ENCODE data around the gene JAKMIP1.

JAKMIP1 gene

DNA sequence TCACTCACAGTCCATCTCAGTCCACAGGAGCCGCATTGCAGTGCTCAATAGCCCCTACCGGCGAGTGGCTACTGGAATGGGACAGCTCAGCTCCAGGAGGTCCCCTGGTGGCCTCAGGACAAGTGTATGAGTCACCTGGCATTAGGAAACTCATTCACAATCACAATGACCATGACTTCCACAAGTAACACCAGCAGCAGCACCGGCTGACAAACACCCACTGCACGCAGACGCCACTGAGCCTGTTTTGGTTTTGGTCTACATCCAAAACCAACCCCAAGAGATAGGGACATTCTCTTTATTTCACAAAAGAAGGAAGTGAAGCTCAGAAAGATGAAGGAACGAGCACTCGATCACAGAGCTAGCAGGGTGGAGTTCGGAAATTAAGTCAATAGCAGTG, 8.1 kb downstream of the JAKMIP1 start:
- no peaks in the 10 kb centered on the region for H3K36me3 ChIP-seq (ENCODE audit: control insufficient read depth, insufficient read depth, low read length)
- no peak overlapping the region for H3K27ac ChIP-seq (ENCODE audit: low read length)
- DNase-seq (ENCODE audit: low read depth, low spot score) = no peak
- H3K4me1 ChIP-seq (ENCODE audit: control insufficient read depth, insufficient read depth, low read length) = peaks cover 1% of the 10 kb centered on the region; the same call in 1 of the 2 replicates
- H3K27me3 ChIP-seq (ENCODE audit: control insufficient read depth, insufficient read depth, low read length) = no peaks in the 10 kb centered on the region
- H3K9me3 ChIP-seq (ENCODE audit: control insufficient read depth, insufficient read depth, low read length) = no peaks in the 10 kb centered on the region
- H3K4me3 ChIP-seq (ENCODE audit: low read length) = no peak overlapping the region
- no CpG with 5 or more reads among the region's 9 CpGs for WGBS (ENCODE audit: insufficient coverage, insufficient read length)

DNA sequence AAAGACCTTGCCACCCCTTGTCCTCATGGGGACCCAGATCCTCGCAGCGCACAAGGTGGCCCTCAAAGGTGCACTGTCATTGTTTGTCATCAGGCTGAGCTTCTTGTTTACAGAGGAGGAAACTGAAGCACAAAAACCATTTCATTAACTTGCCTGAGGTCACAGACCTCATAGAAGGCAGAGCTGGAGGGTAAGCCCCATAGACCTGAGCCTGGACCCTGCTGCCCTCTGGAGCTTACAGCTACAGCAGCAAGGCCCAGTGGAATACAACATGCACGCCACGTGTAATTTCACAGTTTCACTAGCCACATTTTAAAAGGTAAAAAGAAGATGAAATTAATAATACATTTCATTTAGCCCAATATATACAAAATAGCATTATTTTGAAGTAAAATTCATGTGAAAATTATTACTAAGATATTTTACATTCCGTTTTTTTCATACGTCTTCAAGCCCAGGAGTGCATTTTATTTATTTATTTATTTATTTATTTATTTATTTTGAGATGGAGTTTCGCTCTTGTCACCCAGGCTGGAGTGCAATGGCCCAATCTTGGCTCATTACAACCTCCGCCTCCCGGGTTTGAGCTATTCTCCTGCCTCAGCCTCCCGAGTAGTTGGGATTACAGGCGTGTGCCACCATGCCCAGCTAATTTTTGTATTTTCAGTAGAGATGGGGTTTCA, 8.8 kb downstream of the JAKMIP1 start:
- Histone ChIP-seq H3K36me3 (ENCODE audit: control insufficient read depth, insufficient read depth, low read length) (no peaks in the 10 kb centered on the region), H3K27me3 (ENCODE audit: control insufficient read depth, insufficient read depth, low read length) (no peaks in the 10 kb centered on the region), H3K4me1 (ENCODE audit: control insufficient read depth, insufficient read depth, low read length) (peaks cover 1% of the 10 kb centered on the region; the same call in 1 of the 2 replicates), H3K4me3 (ENCODE audit: low read length) (no peak overlapping the region), H3K9me3 (ENCODE audit: control insufficient read depth, insufficient read depth, low read length) (no peaks in the 10 kb centered on the region), H3K27ac (ENCODE audit: low read length) (no peak overlapping the region)
- no CpG with 5 or more reads among the region's 11 CpGs for WGBS (ENCODE audit: insufficient coverage, insufficient read length)
- DNase-seq (ENCODE audit: low read depth, low spot score) = no peak

DNA sequence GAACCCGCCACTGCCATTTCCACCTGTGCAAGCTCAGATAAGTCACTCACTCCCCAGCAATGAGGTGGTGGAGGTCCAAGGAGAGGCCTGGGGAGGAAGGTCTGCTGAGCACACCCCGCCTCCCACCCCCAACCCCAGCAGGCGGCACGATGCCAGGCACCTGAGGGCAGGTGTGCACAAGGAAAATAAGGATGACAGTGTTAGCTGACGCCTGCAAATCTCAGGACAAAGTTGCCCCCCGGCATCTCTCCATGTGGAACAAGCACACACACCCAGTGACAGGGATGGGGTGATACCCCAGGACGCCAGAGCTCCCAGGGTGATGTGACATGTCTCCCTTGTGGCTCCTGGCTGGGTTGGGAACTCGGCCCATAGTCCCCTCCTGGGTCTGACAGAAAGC, 9.9 kb downstream of the JAKMIP1 start:
- no peaks in the 10 kb centered on the region for H3K36me3 ChIP-seq (ENCODE audit: control insufficient read depth, insufficient read depth, low read length)
- no peak overlapping the region for H3K27ac ChIP-seq (ENCODE audit: low read length)
- no peaks in the 10 kb centered on the region for H3K9me3 ChIP-seq (ENCODE audit: control insufficient read depth, insufficient read depth, low read length)
- no peak overlapping the region for H3K4me3 ChIP-seq (ENCODE audit: low read length)
- DNase-seq (ENCODE audit: low read depth, low spot score) = no peak
- WGBS (ENCODE audit: insufficient coverage, insufficient read length) = no CpG with 5 or more reads among the region's 8 CpGs
- H3K27me3 ChIP-seq (ENCODE audit: control insufficient read depth, insufficient read depth, low read length) = no peaks in the 10 kb centered on the region
- 0 out of 2 replicates have a peak, but pooled peaks cover 3% of the 10 kb centered on the region for H3K4me1 ChIP-seq (ENCODE audit: control insufficient read depth, insufficient read depth, low read length)

DNA sequence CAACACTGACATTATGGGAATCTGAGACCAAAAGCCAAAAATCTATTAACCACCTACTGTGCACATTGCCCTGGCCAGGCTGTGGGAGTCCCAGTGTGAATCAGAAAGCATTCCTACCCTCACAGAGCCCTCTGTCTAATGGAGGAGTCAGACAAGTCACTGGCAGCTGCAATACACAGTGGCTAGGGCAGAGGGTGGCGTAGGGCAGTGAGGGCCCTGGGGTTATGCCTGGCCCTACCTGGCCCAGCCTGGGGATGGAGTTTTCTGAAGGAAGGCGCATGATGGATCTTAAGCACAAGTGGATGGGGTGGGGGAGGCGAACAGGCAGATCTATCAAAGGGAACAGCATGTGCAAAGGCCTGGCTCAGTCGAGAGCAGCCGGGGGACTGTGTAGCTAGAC, 10.8 kb downstream of the JAKMIP1 start:
- Histone ChIP-seq H3K36me3 (ENCODE audit: control insufficient read depth, insufficient read depth, low read length) (no peaks in the 10 kb centered on the region), H3K4me1 (ENCODE audit: control insufficient read depth, insufficient read depth, low read length) (0 out of 2 replicates have a peak, but pooled peaks cover 2% of the 10 kb centered on the region), H3K27me3 (ENCODE audit: control insufficient read depth, insufficient read depth, low read length) (no peaks in the 10 kb centered on the region), H3K27ac (ENCODE audit: low read length) (no peak overlapping the region), H3K9me3 (ENCODE audit: control insufficient read depth, insufficient read depth, low read length) (no peaks in the 10 kb centered on the region), H3K4me3 (ENCODE audit: low read length) (no peak overlapping the region)
- WGBS (ENCODE audit: insufficient coverage, insufficient read length) = no CpG with 5 or more reads among the region's 5 CpGs
- no peak for DNase-seq (ENCODE audit: low read depth, low spot score)

DNA sequence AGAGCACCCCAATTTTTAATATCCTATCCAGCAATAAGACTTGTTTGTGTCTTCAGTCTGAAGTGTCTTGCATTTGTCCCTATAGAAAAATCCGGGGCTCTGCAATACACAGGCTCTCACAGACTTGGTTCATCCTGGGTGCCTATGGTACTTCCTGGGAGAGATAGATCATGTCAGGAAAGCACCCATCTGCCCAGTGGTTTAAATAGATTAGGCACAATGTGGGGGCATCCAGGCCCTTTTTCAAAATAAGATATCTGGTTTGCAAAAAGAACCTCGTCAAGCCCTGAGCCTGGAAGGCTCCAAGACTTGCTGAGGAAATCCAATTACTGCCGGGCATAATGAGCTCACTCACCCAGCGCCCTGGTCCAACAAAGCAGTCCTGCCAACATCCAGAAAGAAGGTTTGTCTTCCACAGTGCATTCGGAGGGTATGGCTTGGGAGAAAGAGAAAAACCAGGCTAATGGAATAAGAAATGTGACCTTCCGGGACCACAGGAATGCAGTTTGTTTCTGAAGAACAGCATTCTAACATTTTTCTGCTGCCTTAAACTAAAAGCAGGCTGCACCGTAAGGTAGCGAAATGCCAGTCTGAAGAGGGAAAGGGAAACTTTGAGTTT, 11.6 kb downstream of the JAKMIP1 start:
- Histone ChIP-seq H3K27ac (ENCODE audit: low read length) (no peak overlapping the region), H3K9me3 (ENCODE audit: control insufficient read depth, insufficient read depth, low read length) (no peaks in the 10 kb centered on the region)
- no peak for DNase-seq (ENCODE audit: low read depth, low spot score)

DNA sequence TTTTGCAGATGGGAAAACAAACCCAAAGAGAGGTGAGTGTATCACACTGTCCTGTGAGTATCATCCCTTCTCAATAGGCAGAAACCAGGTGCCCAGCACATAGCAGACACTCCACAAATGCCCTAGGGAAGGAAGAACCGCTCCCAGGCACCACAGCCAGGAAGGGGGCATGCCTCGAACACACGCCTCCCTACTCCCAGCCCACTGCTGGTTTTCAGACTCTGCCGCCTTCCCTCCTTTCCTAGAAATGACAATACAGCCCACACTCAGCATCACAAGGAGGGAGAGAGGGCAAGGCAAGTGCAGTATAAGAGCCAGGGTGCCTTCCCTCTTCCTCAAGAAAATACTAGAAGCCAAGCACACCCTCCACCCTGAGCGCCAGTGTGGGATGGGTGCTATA, 16.2 kb downstream of the JAKMIP1 start:
- Histone ChIP-seq H3K27me3 (ENCODE audit: control insufficient read depth, insufficient read depth, low read length) (no peaks in the 10 kb centered on the region), H3K9me3 (ENCODE audit: control insufficient read depth, insufficient read depth, low read length) (no peaks in the 10 kb centered on the region), H3K4me1 (ENCODE audit: control insufficient read depth, insufficient read depth, low read length) (0 out of 2 replicates have a peak, but pooled peaks cover 2% of the 10 kb centered on the region), H3K4me3 (ENCODE audit: low read length) (no peak overlapping the region), H3K27ac (ENCODE audit: low read length) (no peak overlapping the region), H3K36me3 (ENCODE audit: control insufficient read depth, insufficient read depth, low read length) (no peaks in the 10 kb centered on the region)
- WGBS (ENCODE audit: insufficient coverage, insufficient read length) = no CpG with 5 or more reads among the region's 5 CpGs
- DNase-seq (ENCODE audit: low read depth, low spot score) = no peak

More for the DNA sequence above, 11.6 kb downstream of the JAKMIP1 start:
- no CpG with 5 or more reads among the region's 8 CpGs for WGBS (ENCODE audit: insufficient coverage, insufficient read length)
- H3K36me3 ChIP-seq (ENCODE audit: control insufficient read depth, insufficient read depth, low read length) = no peaks in the 10 kb centered on the region
- no peak overlapping the region for H3K4me3 ChIP-seq (ENCODE audit: low read length)
- 0 out of 2 replicates have a peak, but pooled peaks cover 2% of the 10 kb centered on the region for H3K4me1 ChIP-seq (ENCODE audit: control insufficient read depth, insufficient read depth, low read length)
- no peaks in the 10 kb centered on the region for H3K27me3 ChIP-seq (ENCODE audit: control insufficient read depth, insufficient read depth, low read length)

DNA sequence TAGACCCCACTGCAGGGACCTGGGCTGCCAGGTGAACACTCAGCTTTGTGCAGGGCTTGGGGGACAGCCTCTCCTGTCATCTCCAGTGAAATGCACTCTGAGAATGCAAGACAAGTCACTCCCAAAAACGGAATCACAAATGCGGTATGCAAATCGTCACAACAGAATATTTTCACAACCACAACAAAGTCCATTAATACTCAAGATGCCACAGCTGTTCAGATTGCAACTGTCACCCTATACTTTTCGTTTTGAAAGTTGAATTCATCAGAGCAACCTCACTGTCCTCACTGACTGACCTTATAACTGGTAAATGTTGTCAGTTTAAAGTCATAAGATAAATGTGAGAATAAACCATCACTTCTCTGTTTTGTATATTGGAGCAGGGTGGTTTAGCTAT, 16.6 kb downstream of the JAKMIP1 start:
- no CpG with 5 or more reads among the region's 4 CpGs for WGBS (ENCODE audit: insufficient coverage, insufficient read length)
- H3K9me3 ChIP-seq (ENCODE audit: control insufficient read depth, insufficient read depth, low read length) = no peaks in the 10 kb centered on the region
- no peaks in the 10 kb centered on the region for H3K27me3 ChIP-seq (ENCODE audit: control insufficient read depth, insufficient read depth, low read length)
- H3K4me1 ChIP-seq (ENCODE audit: control insufficient read depth, insufficient read depth, low read length) = 0 out of 2 replicates have a peak, but pooled peaks cover 2% of the 10 kb centered on the region
- no peaks in the 10 kb centered on the region for H3K36me3 ChIP-seq (ENCODE audit: control insufficient read depth, insufficient read depth, low read length)
- DNase-seq (ENCODE audit: low read depth, low spot score) = no peak
- H3K27ac ChIP-seq (ENCODE audit: low read length) = no peak overlapping the region
- H3K4me3 ChIP-seq (ENCODE audit: low read length) = no peak overlapping the region

DNA sequence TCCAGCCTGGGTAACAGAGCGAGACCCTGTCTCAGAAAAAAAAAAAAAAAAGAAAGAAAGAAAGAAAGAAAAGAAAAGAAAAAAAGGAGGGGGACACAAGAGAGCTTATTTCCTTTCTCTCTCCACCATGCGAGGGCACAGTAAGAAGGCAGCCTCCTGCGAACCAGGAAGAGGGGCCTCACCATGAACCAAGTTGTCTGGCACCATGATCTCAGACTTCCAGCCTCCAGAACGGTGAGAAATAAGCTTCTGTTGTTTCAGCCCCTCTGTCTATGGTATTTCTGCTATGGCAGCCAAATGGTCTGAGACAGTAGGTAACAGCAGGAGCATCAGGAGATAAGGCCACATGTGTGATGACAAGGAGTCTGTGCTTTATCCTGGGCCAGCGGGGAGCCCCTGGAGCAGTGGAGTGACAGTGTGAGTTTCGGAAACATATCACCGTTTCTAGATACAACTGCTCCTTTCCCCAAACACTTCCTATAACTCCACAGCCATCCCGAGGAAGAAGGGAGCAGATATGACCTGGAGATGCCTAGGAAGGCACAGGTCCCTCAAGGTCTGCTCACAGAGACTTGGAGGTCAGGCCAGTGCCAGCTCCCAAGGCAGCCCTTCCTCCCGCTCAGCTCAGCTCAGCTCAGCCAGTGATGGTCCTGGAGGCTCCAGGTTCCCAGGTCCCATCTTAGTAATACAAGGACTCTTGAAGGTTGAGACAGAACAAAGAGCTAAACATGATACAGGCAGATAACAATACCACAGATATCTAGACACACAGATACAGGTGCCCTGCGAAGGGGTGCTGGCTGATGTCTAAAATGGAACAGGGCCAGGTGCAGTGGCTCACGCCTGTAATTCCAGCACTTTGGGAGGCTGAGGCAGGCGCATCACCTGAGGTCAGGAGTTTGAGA, 17.7 kb downstream of the JAKMIP1 start:
- H3K4me1 ChIP-seq (ENCODE audit: control insufficient read depth, insufficient read depth, low read length) = 0 out of 2 replicates have a peak, but pooled peaks cover 2% of the 10 kb centered on the region
- no peak overlapping the region for H3K27ac ChIP-seq (ENCODE audit: low read length)
- H3K9me3 ChIP-seq (ENCODE audit: control insufficient read depth, insufficient read depth, low read length) = no peaks in the 10 kb centered on the region
- H3K27me3 ChIP-seq (ENCODE audit: control insufficient read depth, insufficient read depth, low read length) = no peaks in the 10 kb centered on the region
- no peak for DNase-seq (ENCODE audit: low read depth, low spot score)
- H3K36me3 ChIP-seq (ENCODE audit: control insufficient read depth, insufficient read depth, low read length) = no peaks in the 10 kb centered on the region
- no CpG with 5 or more reads among the region's 12 CpGs for WGBS (ENCODE audit: insufficient coverage, insufficient read length)
- H3K4me3 ChIP-seq (ENCODE audit: low read length) = no peak overlapping the region

DNA sequence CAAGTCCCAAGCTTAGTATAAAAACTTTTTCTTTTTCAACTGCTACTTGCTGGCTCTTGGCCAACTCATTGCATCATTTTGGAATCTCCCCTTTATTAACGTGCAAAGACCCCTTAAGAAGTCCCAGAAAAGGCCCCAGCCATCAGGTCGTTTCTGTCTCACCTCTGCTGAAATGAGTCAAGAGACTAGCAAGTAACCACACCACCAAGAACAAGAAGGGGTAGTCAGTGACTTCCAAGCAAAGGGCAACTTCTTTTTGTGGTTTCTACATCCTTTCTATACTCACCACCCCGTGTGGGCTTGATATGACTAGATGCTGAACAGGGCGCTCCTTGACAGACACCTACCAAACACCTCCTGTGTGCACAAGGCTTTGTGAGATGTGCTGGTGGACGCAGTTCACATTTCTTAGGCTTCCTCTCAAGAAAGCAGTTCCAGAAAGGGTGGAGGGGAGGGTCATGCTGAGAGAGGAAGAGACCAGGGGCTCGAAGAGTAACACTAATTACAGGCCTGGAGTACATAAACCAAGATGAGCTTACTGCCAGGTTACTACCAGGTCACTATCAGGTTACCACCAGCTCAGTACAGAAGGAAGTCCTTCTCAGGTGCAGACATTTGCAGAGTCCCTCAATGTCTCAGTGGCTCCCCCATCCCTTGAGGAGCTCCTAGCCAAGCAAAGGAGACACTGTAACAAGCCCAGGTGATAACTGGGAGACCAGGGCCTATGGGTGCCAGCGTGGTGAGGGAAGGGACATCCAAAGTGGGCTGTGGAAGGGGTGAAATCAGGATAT, 19.3 kb downstream of the JAKMIP1 start:
- H3K4me1 ChIP-seq (ENCODE audit: control insufficient read depth, insufficient read depth, low read length) = 0 out of 2 replicates have a peak, but pooled peaks cover under 1% of the 10 kb centered on the region
- H3K36me3 ChIP-seq (ENCODE audit: control insufficient read depth, insufficient read depth, low read length) = no peaks in the 10 kb centered on the region
- H3K27ac ChIP-seq (ENCODE audit: low read length) = no peak overlapping the region
- DNase-seq (ENCODE audit: low read depth, low spot score) = no peak
- WGBS (ENCODE audit: insufficient coverage, insufficient read length) = no CpG with 5 or more reads among the region's 7 CpGs
- H3K4me3 ChIP-seq (ENCODE audit: low read length) = no peak overlapping the region
- no peaks in the 10 kb centered on the region for H3K27me3 ChIP-seq (ENCODE audit: control insufficient read depth, insufficient read depth, low read length)
- no peaks in the 10 kb centered on the region for H3K9me3 ChIP-seq (ENCODE audit: control insufficient read depth, insufficient read depth, low read length)

DNA sequence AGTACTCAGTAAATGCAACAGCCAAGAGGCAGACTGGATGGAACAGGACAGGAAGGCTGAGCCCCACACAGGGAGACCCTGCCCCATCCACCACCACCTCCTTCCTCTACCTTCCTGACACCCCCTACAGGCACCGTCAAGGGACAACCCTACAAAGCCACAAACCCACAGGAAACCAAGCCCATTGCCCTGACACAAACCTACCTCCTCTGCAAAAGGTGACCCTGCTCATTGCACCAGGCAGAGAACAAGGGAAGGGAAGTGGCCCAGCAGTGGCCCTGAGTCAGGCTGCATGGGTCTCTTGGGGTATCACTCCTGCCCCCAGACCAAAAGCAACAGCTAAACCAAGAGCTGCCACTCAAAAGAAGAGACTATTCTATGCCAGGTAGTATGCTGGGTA, 21.0 kb downstream of the JAKMIP1 start:
- Histone ChIP-seq H3K36me3 (ENCODE audit: control insufficient read depth, insufficient read depth, low read length) (no peaks in the 10 kb centered on the region), H3K9me3 (ENCODE audit: control insufficient read depth, insufficient read depth, low read length) (no peaks in the 10 kb centered on the region), H3K4me3 (ENCODE audit: low read length) (no peak overlapping the region), H3K27me3 (ENCODE audit: control insufficient read depth, insufficient read depth, low read length) (no peaks in the 10 kb centered on the region), H3K27ac (ENCODE audit: low read length) (no peak overlapping the region), H3K4me1 (ENCODE audit: control insufficient read depth, insufficient read depth, low read length) (no peaks in the 10 kb centered on the region)
- no CpG with 5 or more reads among the region's 1 CpG for WGBS (ENCODE audit: insufficient coverage, insufficient read length)
- DNase-seq (ENCODE audit: low read depth, low spot score) = no peak

All from iPS DF 6.9 (cell line).